AG09309 (cell line): ENCODE results near the gene APIP.

ENCODE experiments used
- DNase-seq: peaks from one replicate; pipeline ENCODE4 v3.0.0-alpha.2; 2010; ENCODE audit warnings: low read depth
- H3K4me3 ChIP-seq: 2 replicates; pipeline ENCODE4 v1.5.1; 2011; ENCODE audit warnings: mild to moderate bottlenecking, low read depth, low read length, moderate library complexity; ENCODE audit not compliant: control insufficient read depth
- CTCF ChIP-seq: IDR thresholded peaks from 2 replicates; pipeline ENCODE4 v1.5.1; 2011; ENCODE audit warnings: mild to moderate bottlenecking, low read depth, low read length, inconsistent platforms; ENCODE audit not compliant: insufficient read depth, control insufficient read depth; ENCODE audit errors: missing control alignments

APIP gene

GRCh38 chr11:34890812-34891211 is 25.4 kb downstream of the APIP start:
- no peak for DNase-seq
- TF ChIP-seq CTCF, result peak; percentile 39
- H3K4me3 ChIP-seq, result no peak overlapping the region

- no peak overlapping the region for H3K4me3 ChIP-seq
- DNase-seq, result no peak
- TF ChIP-seq CTCF, result peak; percentile 10
These were observed 26.1 kb downstream of the APIP start for GRCh38 chr11:34890089-34890488.

GRCh38 chr11:34887260-34887659 is 28.9 kb downstream of the APIP start:
- no peak for DNase-seq

GRCh38 chr11:34886609-34887008 is 29.6 kb downstream of the APIP start:
- TF ChIP-seq CTCF, result no peak
- no peak overlapping the region for H3K4me3 ChIP-seq

More at GRCh38 chr11:34887260-34887659, 28.9 kb downstream of the APIP start:
- no peak overlapping the region for H3K4me3 ChIP-seq
- no peak for TF ChIP-seq CTCF

GRCh38 chr11:34881900-34882299 is 34.3 kb downstream of the APIP start:
- TF ChIP-seq CTCF, result no peak
- DNase-seq, result no peak
- H3K4me3 ChIP-seq, result no peak overlapping the region

More at GRCh38 chr11:34886609-34887008, 29.6 kb downstream of the APIP start:
- DNase-seq, result no peak

GRCh38 chr11:34877375-34877975 is 38.7 kb downstream of the APIP start:
- no peak for DNase-seq
- no peak for TF ChIP-seq CTCF
- H3K4me3 ChIP-seq, result no peak overlapping the region

GRCh38 chr11:34874202-34874601 is 42.0 kb downstream of the APIP start:
- no peak for TF ChIP-seq CTCF
- DNase-seq, result no peak
- no peak overlapping the region for H3K4me3 ChIP-seq
